Fibroblast of lung (primary cell): ENCODE data around the gene XXYLT1. TPM values are rescaled to one million over a fixed set of nuclear protein-coding genes. Genes with fewer than 3 reads are reported as not detected.

Source experiments
- DNase-seq, 2 donors: peaks; one replicate each; pipeline versions ENCODE4 v3.0.0 to v3.0.0-alpha.2; 2010; ENCODE audit warnings: low read depth in 2 of 2
- H2AFZ ChIP-seq: 2 replicates; pipeline ENCODE4 v1.5.1; 2012; ENCODE audit warnings: low read length, control low read depth, inconsistent platforms
- H3K27ac ChIP-seq: 2 replicates; pipeline ENCODE4 v1.5.1; 2011; ENCODE audit warnings: low read length, control low read depth; ENCODE audit not compliant: insufficient read depth
- H3K27me3 ChIP-seq: 2 replicates; pipeline ENCODE4 v1.5.1; 2011; ENCODE audit warnings: mild to moderate bottlenecking, low read length; ENCODE audit not compliant: control insufficient read depth, insufficient read depth
- H3K36me3 ChIP-seq: 2 replicates; pipeline ENCODE4 v1.5.1; 2011; ENCODE audit warnings: low read length; ENCODE audit not compliant: control insufficient read depth, insufficient read depth
- H3K4me1 ChIP-seq: 2 replicates; pipeline ENCODE4 v1.5.1; 2011; ENCODE audit warnings: low read length; ENCODE audit not compliant: control insufficient read depth, insufficient read depth; ENCODE audit errors: extremely low read depth
- H3K4me2 ChIP-seq: 2 replicates; pipeline ENCODE4 v1.5.1; 2011; ENCODE audit warnings: low read length, control low read depth; ENCODE audit not compliant: insufficient read depth; ENCODE audit errors: extremely low read depth
- H3K4me3 ChIP-seq, 4 experiments: fragments of 200-600 bp in 1 of 4; sonication (generic) in 1 of 4; replicated peaks in 1 of 4; 2 replicates each; pipeline ENCODE4 v1.5.1; 2011 to 2016; ENCODE audit warnings: low read length in 4 of 4, low read depth in 3 of 4, mild to moderate bottlenecking in 3 of 4, control low read depth in 2 of 4, inconsistent platforms in 1 of 4, mixed read lengths in 1 of 4; ENCODE audit not compliant: insufficient read depth in 1 of 4; ENCODE audit errors: control extremely low read depth in 1 of 4
- H3K79me2 ChIP-seq: 2 replicates; pipeline ENCODE4 v1.5.1; 2012; ENCODE audit warnings: mild to moderate bottlenecking, low read length, inconsistent platforms; ENCODE audit not compliant: control insufficient read depth, insufficient read depth
- H3K9ac ChIP-seq: 2 replicates; pipeline ENCODE4 v1.5.1; 2011; ENCODE audit warnings: mild to moderate bottlenecking, low read length, control low read depth; ENCODE audit not compliant: insufficient read depth
- H3K9me3 ChIP-seq: 2 replicates; pipeline ENCODE4 v1.5.1; 2012; ENCODE audit warnings: low read depth, low read length; ENCODE audit not compliant: control insufficient read depth, insufficient read depth
- H4K20me1 ChIP-seq: 2 replicates; pipeline ENCODE4 v1.5.1; 2011; ENCODE audit warnings: low read length; ENCODE audit not compliant: control insufficient read depth, insufficient read depth; ENCODE audit errors: extremely low read depth
- CTCF ChIP-seq, 2 donors: IDR thresholded peaks in 1 of 2; conservative IDR thresholded peaks in 1 of 2; 1 replicate in 1 of 2; 2 replicates in 1 of 2; pipeline ENCODE4 v1.5.1; 2011 to 2012; ENCODE audit warnings: low read length in 2 of 2, control low read depth in 1 of 2, inconsistent platforms in 1 of 2, low read depth in 1 of 2, mild to moderate bottlenecking in 1 of 2
- EZH2 ChIP-seq: IDR thresholded peaks from 2 replicates; pipeline ENCODE4 v1.5.1; 2012; ENCODE audit warnings: low read length, control low read depth, mild to moderate bottlenecking; ENCODE audit errors: missing control alignments
- polyA plus RNA-seq, 2 donors: library from polyadenylated mRNA; depleted of rRNA in 1 of 2; stranded (reverse) in 1 of 2; unstranded in 1 of 2; fragments of >200 nt; gene quantifications; 2 replicates each; pipeline ENCODE4 v1.2.1, GENCODE V29; 2011 to 2012; ENCODE audit warnings: missing spikeins in 1 of 2
- total RNA-seq: library from RNA; depleted of rRNA; stranded (reverse); fragments of >200 nt; gene quantifications from 2 replicates; pipeline ENCODE4 v1.2.1, GENCODE V29; 2014

Gene XXYLT1
- total and polyA plus RNA-seq, 2 donors (not counting 1 experiment from before 2014, with no cell fraction given): 12.4 to 18.5 TPM

- H3K4me3 ChIP-seq: no peak overlapping the region
- no peaks in the 10 kb centered on the region for H3K4me1 ChIP-seq
Observed at GRCh38 chr3:195045481-195046210, 225.3 kb downstream of the XXYLT1 start.

GRCh38 chr3:195044411-195044810 lies 226.5 kb downstream of the XXYLT1 start:
- Histone ChIP-seq H3K4me3 (no peak overlapping the region), H3K4me1 (no peaks in the 10 kb centered on the region), H3K79me2 (no peaks in the 10 kb centered on the region), H4K20me1 (no peaks in the 10 kb centered on the region), H3K27ac (no peak overlapping the region), H3K9me3 (no peaks in the 10 kb centered on the region), H3K9ac (no peak overlapping the region), H3K27me3 (peaks cover 2% of the 10 kb centered on the region), H3K36me3 (no peaks in the 10 kb centered on the region), H2AFZ (no peak overlapping the region), H3K4me2 (no peak overlapping the region)
- no peak for DNase-seq
- TF ChIP-seq EZH2 (no peak), CTCF (conservative IDR thresholded peaks at IDR 0.05 in 1 of 2, IDR thresholded peaks at IDR 0.05 in 1 of 2; ENCODE audit: low read depth in 1 of 2, low read length in 2 of 2) (no peak)

More at GRCh38 chr3:195045481-195046210, 225.3 kb downstream of the XXYLT1 start:
- Histone ChIP-seq H3K9me3 (no peaks in the 10 kb centered on the region), H2AFZ (no peak overlapping the region), H3K27ac (no peak overlapping the region), H3K4me2 (no peak overlapping the region), H3K79me2 (no peaks in the 10 kb centered on the region), H4K20me1 (no peaks in the 10 kb centered on the region), H3K9ac (no peak overlapping the region), H3K36me3 (no peaks in the 10 kb centered on the region), H3K27me3 (no peaks in the 10 kb centered on the region)
- DNase-seq: no peak
- TF ChIP-seq CTCF (conservative IDR thresholded peaks at IDR 0.05 in 1 of 2, IDR thresholded peaks at IDR 0.05 in 1 of 2; ENCODE audit: low read depth in 1 of 2, low read length in 2 of 2): no peak
- no peak for TF ChIP-seq EZH2

- H3K36me3 ChIP-seq: no peaks in the 10 kb centered on the region
- no peak overlapping the region for H3K27ac ChIP-seq
- no peaks in the 10 kb centered on the region for H3K9me3 ChIP-seq
- no peak overlapping the region for H3K4me3 ChIP-seq
- no peaks in the 10 kb centered on the region for H4K20me1 ChIP-seq
- no peaks in the 10 kb centered on the region for H3K79me2 ChIP-seq
- no peak for TF ChIP-seq EZH2
- no peak for TF ChIP-seq CTCF (conservative IDR thresholded peaks at IDR 0.05 in 1 of 2, IDR thresholded peaks at IDR 0.05 in 1 of 2; ENCODE audit: low read depth in 1 of 2, low read length in 2 of 2)
- H3K9ac ChIP-seq: no peak overlapping the region
- H2AFZ ChIP-seq: no peak overlapping the region
- DNase-seq: no peak
- H3K4me1 ChIP-seq: no peaks in the 10 kb centered on the region
- peaks cover 2% of the 10 kb centered on the region for H3K27me3 ChIP-seq
- no peak overlapping the region for H3K4me2 ChIP-seq
Observed at GRCh38 chr3:195043607-195044339, 227.2 kb downstream of the XXYLT1 start.
